Heart left ventricle (tissue), 13 donors: ENCODE results near the gene PIPOX.

Experiments
- POLR2A ChIP-seq, 2 donors: fragments of 450-650 bp; IDR thresholded peaks; one replicate each; pipeline ENCODE4 v1.6.1; 2017; ENCODE audit warnings: antibody characterized with exemption in 2 of 2, mild to moderate bottlenecking in 2 of 2, moderate library complexity in 2 of 2
- TF ChIP-seq, protein P1 (sequence below), 12 donors: fragments of 200-600 bp; sonication (generic) in 4 of 12; IDR thresholded peaks; one replicate each; pipeline versions ENCODE4 v1.5.0 to v1.8.0; 2018 to 2022; ENCODE audit warnings: antibody characterized with exemption in 12 of 12, mild to moderate bottlenecking in 5 of 12
- donor health status: ischemic (EF 13 %, LVEDD 7.1; RV severe dilation, severe dysfunction).
- donor health status: DM: no; HTN: yes; CAD: no.
- donor health status: DM: no; HTN: no; CAD: no.
- donor health status: ischemic (EF 25% LVEDD 6.9; RV normal size, moderate dysfunction).
- donor health status: ischemic (EF 25% LVEDD 5.7; RV mildly dilated, moderate dysfunction).
- donor health status: ischemic (EF 35%, LVEDD 5.7; RV mildly dilated, moderate dysfunction).
- donor health status: nonischemic (EF 11% LVEDD 7.7; RV severe dilation, severe dysfunction).
- donor health status: DM: yes; HTN: yes; CAD: no.
- donor health status: PGD.
- donor health status: ischemic (EF 29% LVEDD 5.4; RV normal size, mild dysfunction).
- donor health status: nonischemic (EF 23%, LVEDD 6.1; RV moderate dilation, normal function).

- TF ChIP-seq, protein P1, sequence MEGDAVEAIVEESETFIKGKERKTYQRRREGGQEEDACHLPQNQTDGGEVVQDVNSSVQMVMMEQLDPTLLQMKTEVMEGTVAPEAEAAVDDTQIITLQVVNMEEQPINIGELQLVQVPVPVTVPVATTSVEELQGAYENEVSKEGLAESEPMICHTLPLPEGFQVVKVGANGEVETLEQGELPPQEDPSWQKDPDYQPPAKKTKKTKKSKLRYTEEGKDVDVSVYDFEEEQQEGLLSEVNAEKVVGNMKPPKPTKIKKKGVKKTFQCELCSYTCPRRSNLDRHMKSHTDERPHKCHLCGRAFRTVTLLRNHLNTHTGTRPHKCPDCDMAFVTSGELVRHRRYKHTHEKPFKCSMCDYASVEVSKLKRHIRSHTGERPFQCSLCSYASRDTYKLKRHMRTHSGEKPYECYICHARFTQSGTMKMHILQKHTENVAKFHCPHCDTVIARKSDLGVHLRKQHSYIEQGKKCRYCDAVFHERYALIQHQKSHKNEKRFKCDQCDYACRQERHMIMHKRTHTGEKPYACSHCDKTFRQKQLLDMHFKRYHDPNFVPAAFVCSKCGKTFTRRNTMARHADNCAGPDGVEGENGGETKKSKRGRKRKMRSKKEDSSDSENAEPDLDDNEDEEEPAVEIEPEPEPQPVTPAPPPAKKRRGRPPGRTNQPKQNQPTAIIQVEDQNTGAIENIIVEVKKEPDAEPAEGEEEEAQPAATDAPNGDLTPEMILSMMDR (IDR thresholded peaks at IDR 0.05) = no peak
- no peak for TF ChIP-seq POLR2A (IDR thresholded peaks at IDR 0.05)
Measured at GRCh38 chr17:29021226-29021625, 21.7 kb upstream of the PIPOX start.
